22Rv1 (cell line): ENCODE results near the gene MX1.

ENCODE experiments used
- CTCF ChIP-seq: fragments of 450-650 bp; IDR thresholded peaks from 2 replicates; pipeline ENCODE4 v1.5.1; 2017; ENCODE audit warnings: mild to moderate bottlenecking
- ZFX ChIP-seq: fragments of 450-650 bp; IDR thresholded peaks from 2 replicates; pipeline ENCODE4 v1.6.1; 2017; ENCODE audit warnings: antibody characterized with exemption, borderline replicate concordance

DNA sequence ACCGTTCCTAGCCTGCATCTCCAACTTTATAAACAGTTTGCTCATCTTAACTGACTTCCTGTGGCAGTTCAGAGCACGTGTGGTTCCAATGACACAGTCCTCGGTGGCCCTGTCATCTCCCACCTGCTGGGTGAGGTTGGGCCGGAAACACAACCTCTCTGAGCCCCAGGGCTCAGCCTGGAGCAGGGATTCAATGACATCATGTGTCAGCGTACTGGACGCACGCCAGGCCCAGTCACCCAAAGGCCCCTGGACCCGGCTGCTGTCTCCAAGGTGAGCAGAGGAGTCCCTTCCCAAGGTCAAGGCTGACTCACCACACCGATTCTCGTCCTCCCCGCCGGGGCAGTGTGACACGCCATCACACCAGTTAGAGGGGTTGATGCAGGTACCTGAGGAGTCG is 62.0 kb downstream of the MX1 start:
- TF ChIP-seq CTCF (no peak), ZFX (no peak)
